Smooth muscle cell of the brain vasculature (primary cell): Measurements from ENCODE around the gene SENP5.
"Not testable (repeated sequence)": the region's sequence is repeated elsewhere in the genome, so short reads cannot be mapped to it uniquely, and the experiment has no call there.

ENCODE experiments used
- DNase-seq: peaks from one replicate; pipeline ENCODE4 v3.0.0-alpha.2; 2012; ENCODE audit warnings: low read depth, low spot score

Gene SENP5

GRCh38 chr3:196867507-196868296 is at the start of gene SENP5:
TSS of gene SENP5 (plus strand) at chr3:196867920. CDS start at chr3:196885182, 17,262 bp downstream.
- DNase-seq = peak; percentile 72

DNA sequence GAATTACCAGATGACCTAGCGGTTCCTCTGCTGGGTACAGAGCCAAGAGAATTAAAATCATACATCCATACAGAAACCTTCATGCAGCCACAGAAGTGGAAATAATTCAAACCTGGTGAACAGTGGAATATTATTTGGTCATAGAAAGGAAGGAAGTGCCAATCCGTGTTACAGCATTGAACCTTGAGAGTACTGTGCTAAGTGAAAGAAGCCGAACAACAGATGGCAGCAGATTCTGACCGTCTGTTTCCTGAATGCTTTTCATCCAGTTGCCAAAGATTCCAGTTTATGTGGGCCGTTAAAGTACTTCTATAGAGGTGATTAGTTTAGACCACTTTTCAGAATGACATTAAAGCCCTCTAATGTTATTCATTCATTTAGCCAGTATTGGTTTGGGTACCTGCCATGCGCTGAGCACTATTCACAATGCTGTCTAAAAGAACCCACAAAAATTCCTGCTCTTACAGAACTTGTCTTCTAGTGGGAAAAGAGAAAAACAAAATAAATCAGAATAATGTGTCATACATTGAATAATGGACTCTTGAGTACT is 45.8 kb upstream of the SENP5 start:
- no peak for DNase-seq

- not testable (repeated sequence) for DNase-seq
Measured at GRCh38 chr3:196829651-196830050, 38.1 kb upstream of the SENP5 start.

DNA sequence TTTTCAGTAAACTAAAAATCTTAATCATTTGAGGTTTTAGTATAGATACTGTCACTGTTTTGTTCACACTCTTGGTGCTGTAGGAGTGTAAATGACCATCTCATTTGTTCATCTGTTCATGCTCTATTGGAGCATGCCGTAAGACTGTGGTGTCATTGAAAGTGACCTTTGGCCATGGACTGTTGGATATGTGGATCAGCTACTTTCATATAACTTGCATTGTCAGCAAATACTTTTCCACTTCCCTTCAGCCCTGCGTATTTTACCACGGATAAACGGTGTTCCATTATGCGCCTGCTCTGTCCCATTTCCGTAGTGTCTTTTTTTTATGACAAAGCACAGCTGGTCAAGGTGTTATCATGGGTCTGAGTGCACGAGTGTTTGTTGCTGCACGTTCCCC is 32.6 kb upstream of the SENP5 start:
- no peak for DNase-seq

GRCh38 chr3:196836626-196837025 is 31.1 kb upstream of the SENP5 start:
- not testable (repeated sequence) for DNase-seq

GRCh38 chr3:196837819-196838420 is 29.8 kb upstream of the SENP5 start:
- DNase-seq = no peak

DNA sequence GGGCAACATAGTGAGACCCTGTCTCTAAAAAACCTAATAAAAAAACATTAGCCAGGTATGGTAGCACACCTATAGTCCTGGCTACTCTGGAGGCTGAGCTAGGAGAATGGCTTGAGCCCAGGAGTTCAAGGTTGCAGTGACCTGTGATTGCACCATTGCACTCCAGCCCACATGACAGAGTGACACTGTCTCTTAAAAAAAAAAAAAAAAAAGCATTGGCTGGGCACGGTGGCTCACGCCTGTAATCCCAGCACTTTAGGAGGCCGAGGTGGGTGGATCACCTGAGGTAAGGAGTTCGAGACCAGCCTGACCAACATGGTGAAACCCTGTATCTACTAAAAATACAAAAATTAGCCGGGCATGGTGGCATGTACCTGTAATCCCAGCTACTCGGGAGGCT is 28.4 kb upstream of the SENP5 start:
- not testable (repeated sequence) for DNase-seq

DNA sequence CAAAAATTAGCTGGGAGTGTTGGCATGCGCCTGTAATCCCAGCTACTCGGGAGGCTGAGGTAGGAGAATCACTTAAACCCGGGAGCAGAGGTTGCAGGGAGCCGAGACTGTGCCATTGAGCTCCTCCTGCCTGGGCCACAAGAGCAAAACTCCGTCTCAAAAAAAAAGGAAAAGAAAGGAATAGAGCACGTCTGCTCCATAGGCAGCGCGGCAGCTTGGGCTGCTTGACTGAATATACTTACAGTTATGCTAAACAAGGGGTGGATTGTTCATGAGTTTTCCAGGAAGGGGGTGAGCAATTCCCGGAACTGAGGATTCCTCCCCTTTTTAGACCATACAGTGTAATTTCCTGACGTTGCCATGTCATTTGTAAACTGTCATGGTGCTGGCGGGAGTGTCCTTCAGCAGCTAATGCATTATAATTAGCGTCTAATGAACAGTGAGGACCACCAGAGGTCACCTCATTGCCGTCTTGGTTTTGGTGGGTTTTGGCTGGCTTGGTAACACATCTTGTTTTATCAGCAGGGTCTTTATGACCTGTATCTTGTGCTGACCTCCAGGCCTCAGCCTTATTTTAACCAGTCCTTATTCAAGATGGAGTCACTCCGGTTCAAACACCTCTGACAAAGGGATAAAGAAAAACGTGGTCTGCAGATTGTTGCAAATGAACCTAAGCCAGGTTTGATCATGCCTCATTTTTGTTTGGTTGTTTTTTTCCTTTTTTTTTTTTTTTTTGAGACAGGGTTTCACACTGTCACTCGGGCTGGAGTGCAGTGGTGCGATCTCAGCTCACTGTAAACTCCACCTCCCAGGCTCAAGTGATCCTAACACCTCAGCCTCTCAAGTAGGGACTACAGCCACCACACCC is 24.9 kb upstream of the SENP5 start:
- DNase-seq = no peak

- DNase-seq = no peak
Measured at GRCh38 chr3:196843435-196844110, 24.1 kb upstream of the SENP5 start.

DNA sequence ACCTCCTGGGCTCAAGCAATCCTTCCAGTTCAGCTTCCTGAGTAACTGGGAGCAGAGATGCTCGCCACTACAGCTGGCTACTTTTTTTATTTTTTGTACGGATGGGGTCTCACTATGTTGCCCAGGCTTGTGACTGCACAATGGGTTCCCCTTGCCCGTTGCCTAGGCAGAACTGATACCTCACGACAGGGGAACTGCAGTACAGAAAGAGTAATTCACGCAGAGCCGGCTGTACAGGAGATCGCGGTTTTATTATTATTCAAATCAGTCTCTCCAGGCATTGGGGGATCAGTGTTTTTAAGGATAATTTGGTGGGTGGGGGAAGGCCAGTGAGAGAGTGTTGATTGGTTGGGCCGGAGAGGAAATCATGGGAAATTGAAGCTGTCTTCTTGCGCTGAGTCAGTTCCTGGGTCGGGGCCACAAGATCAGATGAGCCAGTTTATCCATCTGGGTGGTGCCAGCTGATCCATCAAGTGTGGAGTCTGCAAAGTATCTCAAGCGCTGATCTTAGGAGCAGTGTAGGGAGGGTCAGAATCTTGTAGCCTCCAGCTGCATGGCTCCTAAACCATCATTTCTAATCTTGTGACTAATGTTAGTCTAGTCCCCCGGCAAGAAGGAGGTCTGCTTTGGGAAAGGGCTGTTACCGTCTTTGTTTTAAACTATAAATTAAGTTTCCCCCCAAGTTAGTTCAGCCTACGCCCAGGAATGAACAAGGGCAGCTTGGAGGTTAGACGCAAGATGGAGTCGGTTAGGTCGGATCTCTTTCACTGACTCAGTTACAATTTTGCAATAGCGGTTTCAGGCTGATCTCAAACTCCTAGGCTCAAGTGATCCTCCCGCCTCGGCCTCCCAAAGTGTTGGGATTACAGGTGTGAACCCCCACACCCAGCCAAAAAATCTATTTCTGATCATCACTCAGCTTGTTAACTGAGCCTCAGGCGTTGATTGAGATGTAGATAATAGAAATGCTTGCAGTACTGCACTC is 23.2 kb upstream of the SENP5 start:
- DNase-seq = not testable (repeated sequence)

- DNase-seq = not testable (repeated sequence)
Measured at GRCh38 chr3:196848375-196848774, 19.3 kb upstream of the SENP5 start.

DNA sequence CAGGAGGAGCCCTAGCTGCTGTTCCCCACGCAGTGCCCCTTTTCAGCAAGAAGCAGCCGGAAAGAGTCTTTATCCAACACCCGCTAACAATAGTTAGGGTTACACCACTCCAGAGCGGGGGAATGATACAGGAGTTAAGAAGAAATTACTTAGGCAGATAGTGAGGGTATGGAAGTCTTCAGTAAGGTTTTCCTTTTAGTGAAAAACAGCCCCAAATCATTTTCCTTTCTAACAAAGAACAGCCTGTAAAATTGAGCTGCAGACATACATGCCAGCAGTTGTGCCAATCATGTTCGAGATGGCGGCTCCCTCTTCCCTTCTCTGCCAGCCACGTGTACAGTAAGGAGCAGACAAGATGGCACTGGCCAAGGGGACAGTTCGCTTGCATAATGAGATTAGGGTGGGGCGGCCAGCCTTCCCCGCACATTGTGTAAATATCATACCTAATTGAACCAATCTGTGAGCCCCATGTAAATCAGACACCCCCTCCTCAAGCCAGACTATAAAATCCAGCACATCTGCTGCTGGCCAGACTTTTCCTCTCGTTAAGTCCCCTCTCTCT is 18.5 kb upstream of the SENP5 start:
- DNase-seq = no peak

DNA sequence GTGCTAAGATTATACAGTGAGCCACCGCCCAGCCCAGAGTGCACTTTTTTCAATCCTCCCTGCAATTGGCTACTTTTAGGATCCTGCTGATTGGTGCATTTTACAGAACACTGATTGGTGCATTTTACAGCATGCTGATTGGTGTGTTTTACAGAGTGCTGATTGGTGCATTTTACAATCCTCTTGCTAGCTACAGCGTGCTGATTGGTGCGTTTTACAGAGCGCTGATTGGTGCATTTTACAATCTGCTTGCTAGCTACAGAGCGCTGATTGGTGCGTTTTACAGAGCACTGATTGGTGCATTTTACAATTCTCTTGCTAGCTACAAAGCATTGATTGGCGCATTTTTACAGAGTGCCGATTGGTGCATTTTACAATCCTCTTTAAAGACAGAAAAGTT is 4.7 kb upstream of the SENP5 start:
- DNase-seq = not testable (repeated sequence)

DNA sequence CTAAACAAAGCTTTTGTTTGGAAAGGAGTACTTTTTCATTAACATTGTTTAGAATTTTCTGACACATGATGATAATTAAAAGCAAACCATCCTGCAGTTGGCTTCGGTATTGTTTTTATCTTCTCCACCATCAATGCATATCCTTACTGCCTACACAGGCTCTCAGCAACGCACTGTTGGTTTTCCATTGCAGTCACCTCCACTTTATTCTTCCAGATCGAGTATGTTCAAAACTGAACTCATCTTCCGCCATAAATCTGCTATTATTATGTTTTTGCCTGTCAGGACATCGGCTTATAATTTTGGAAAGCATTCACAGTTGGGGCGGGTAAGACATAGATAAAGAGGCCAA is 589 bp upstream of the SENP5 start:
- DNase-seq = no peak

- DNase-seq = no peak
Measured at GRCh38 chr3:196868297-196868661, 559 bp downstream of the SENP5 start.

DNA sequence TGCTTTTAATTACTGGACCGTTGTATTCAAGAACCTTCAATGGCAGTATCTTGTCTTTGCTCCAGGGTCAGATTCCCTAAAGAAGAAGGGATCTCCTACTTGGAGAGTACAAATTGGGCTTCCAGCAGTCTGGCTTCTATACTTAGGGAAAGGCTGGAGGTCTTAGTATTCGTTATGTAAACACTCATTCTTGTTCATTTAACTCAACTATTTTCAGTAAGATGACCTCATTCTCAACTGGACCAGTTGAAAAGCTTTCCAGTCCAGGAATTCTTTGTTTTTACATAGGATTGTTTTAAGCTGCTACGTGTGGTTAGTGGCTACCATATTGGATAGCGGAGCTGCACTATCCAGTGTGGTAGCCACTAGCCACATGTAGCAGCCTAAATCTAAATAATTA is 4.6 kb downstream of the SENP5 start:
- DNase-seq = no peak

GRCh38 chr3:196874511-196875094 is 6.9 kb downstream of the SENP5 start:
- not testable (repeated sequence) for DNase-seq

- no peak for DNase-seq
Measured at GRCh38 chr3:196875258-196875657, 7.5 kb downstream of the SENP5 start.

- no peak for DNase-seq
Measured at GRCh38 chr3:196883361-196883760, 15.6 kb downstream of the SENP5 start.

- DNase-seq = no peak
Measured at GRCh38 chr3:196886144-196886543, 18.4 kb downstream of the SENP5 start.
